HG02885 (cell line): Measurements from ENCODE around the gene POU3F2.

ENCODE experiments used
- ATAC-seq: cut with Tn5 transposase; IDR thresholded peaks from one replicate; pipeline ENCODE4 v1.9.1; 2021; ENCODE audit warnings: mild to moderate bottlenecking; ENCODE audit not compliant: unreplicated experiment, poor library complexity

The POU3F2 gene

GRCh38 chr6:98834060-98835031, at the start of gene POU3F2:
TSS of gene POU3F2 (plus strand) at chr6:98834574. CDS start at chr6:98834874, 300 bp downstream.
- ATAC-seq, result peak; percentile 74

- ATAC-seq, result no peak
These were observed 46.9 kb upstream of the POU3F2 start for GRCh38 chr6:98787435-98787834.

- no peak for ATAC-seq
These were observed 46.4 kb upstream of the POU3F2 start for GRCh38 chr6:98787961-98788360.

GRCh38 chr6:98794307-98794842, 40.0 kb upstream of the POU3F2 start:
- ATAC-seq, result no peak

- ATAC-seq, result no peak
These were observed 37.0 kb upstream of the POU3F2 start for GRCh38 chr6:98797217-98797994.

GRCh38 chr6:98800866-98801265, 33.5 kb upstream of the POU3F2 start:
- no peak for ATAC-seq

GRCh38 chr6:98808541-98809210, 25.7 kb upstream of the POU3F2 start:
- ATAC-seq, result no peak

GRCh38 chr6:98812220-98812619, 22.2 kb upstream of the POU3F2 start:
- no peak for ATAC-seq

- no peak for ATAC-seq
These were observed 17.6 kb upstream of the POU3F2 start for GRCh38 chr6:98816799-98817198.

- no peak for ATAC-seq
These were observed 12.5 kb upstream of the POU3F2 start for GRCh38 chr6:98821756-98822405.

- ATAC-seq, result no peak
These were observed 10.8 kb upstream of the POU3F2 start for GRCh38 chr6:98823428-98824161.

GRCh38 chr6:98824162-98824901, 10.0 kb upstream of the POU3F2 start:
- no peak for ATAC-seq

GRCh38 chr6:98824902-98825599, 9.3 kb upstream of the POU3F2 start:
- ATAC-seq, result no peak

GRCh38 chr6:98825600-98826230, 8.7 kb upstream of the POU3F2 start:
- ATAC-seq, result no peak

GRCh38 chr6:98827295-98828159, 6.8 kb upstream of the POU3F2 start:
- no peak for ATAC-seq

GRCh38 chr6:98828211-98828788, 6.1 kb upstream of the POU3F2 start:
- ATAC-seq, result no peak
